Hematopoietic multipotent progenitor cell treated with erythropoietin and hydrocortisone succinate and interleukin-3 and kit ligand, for 6 days (in vitro differentiated cells): ENCODE results near the gene DIO2.
A peak's percentile ranks its signal among the peaks of the same experiment; 100 is the strongest.

ENCODE experiments used
- DNase-seq: peaks from one replicate; pipeline ENCODE4 v3.0.0-alpha.2; 2015

The DIO2 gene

DNA sequence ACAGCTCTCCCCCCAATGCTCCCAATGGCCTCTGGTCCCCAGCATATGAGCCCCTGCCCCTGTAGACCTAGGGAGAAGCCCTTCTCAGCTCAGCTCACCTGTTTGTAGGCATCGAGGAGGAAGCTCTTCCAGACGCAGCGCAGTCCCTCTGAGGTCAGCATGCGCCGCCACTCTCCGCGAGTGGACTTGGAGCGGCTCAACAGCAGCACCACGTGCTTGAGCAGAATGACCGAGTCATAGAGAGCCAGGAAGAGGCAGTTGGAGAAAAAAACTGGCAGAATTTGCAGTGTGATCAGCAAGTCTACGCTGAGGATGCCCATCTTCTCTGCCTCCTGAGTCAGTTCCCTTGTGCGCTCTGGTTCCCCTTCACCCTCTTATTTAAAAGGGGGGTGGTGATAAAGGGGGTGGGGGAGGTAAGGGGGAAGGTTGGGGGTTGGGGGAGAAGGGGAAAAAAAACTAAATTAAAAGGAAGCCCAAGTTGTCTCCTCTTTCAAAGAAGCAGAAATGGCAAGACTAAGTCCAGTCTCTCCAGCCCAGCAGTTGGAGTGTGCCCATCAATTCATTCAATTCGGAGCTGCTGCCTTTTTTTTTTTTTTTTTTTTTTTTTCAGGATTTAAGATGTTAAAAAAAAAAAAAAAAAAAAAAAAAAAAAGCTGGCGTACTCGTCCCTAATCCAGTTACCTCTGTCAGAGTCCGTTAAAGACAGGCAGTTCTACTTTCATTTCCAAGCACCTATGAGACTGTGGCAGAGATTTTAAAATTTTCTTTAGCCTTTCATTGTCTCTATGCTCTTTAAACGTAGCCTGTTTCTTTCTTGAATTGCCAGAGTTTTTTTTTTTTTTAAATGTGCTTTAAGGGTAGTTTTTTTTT, at the start of gene DIO2:
TSS of gene DIO2 (minus strand) at position 352 of the 870 bp plus-strand sequence. CDS start at position 320, 32 bp downstream.
- DNase-seq, result no peak

DNA sequence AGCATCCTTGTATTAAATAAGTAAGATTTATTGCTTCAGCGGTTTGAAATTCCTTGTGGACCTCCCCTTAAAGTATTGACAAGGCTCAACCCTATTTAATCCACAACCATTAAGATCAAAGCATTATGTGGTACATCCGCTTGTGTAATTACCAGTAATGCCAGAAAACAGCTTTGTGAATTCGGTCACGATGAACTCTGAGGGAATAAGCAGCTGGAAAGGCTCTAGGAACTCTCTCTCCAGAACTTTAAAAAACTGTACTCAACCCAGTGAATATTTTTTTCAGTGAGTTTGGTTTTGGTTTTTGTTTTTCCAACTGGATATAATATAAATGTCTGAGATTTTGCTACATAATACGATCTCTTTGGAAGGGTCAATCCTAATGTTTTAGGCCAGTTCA, 49.3 kb upstream of the DIO2 start:
- DNase-seq, result no peak

DNA sequence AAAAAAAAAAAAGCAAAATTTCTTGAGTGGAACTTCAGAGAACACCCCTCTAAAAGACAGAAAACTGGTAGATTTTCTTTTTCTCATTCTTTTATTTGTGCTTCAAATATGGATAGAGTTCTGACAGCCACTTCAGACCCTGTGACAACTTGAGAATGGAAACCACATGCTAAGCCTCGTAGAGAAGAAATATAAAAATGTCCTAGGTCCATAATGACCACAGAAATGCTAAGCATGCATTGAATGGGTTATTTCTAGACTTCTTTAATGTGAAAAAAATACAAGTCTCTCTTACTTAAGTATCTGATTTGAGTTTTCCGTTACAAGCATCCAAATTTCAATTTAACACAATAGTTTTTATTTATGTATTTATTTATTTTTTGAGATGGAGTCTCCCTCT, 28.3 kb upstream of the DIO2 start:
- no peak for DNase-seq

DNA sequence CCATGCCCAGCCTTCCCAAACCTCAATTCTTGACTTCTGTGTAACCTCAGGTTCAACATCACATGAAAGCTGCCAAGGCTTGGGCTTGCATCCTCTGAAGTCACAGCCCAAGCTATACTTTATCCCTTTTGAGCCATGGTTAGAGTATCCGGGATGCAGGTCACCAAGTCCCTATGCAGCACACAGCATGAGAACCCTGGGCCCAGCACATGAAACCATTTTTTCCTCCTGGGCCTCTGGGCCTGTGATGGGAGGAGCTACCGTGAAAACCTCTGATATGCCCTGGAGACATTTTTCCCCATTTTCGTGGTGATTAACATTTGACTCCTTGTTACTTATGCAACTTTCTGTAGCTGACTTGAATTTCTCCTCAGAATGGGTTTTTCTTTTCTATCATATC, 25.8 kb upstream of the DIO2 start:
- no peak for DNase-seq

GRCh38 chr14:80233470-80234089, 22.3 kb upstream of the DIO2 start:
- DNase-seq, result no peak

DNA sequence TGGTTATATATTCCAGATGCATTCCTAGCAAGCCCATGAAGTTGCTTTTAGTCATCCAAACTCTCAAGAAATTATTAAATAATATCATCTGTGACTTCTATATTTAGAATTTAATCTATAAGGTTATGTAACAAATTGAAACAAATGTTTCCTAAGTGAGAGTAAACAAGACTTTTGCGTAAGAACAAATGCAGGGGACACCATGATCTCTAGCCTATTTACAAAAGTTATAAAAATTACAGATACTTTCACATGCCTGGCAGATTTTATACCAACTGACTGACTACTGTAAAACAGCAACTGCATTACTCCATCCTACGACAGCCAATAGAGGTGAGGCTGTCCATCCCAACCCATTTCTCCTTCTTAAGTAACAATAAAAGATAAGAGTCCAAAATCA, 20.4 kb upstream of the DIO2 start:
- DNase-seq, result no peak

GRCh38 chr14:80223696-80224465, 12.6 kb upstream of the DIO2 start:
- DNase-seq, result no peak

GRCh38 chr14:80216818-80217217, 5.5 kb upstream of the DIO2 start:
- DNase-seq, result no peak

DNA sequence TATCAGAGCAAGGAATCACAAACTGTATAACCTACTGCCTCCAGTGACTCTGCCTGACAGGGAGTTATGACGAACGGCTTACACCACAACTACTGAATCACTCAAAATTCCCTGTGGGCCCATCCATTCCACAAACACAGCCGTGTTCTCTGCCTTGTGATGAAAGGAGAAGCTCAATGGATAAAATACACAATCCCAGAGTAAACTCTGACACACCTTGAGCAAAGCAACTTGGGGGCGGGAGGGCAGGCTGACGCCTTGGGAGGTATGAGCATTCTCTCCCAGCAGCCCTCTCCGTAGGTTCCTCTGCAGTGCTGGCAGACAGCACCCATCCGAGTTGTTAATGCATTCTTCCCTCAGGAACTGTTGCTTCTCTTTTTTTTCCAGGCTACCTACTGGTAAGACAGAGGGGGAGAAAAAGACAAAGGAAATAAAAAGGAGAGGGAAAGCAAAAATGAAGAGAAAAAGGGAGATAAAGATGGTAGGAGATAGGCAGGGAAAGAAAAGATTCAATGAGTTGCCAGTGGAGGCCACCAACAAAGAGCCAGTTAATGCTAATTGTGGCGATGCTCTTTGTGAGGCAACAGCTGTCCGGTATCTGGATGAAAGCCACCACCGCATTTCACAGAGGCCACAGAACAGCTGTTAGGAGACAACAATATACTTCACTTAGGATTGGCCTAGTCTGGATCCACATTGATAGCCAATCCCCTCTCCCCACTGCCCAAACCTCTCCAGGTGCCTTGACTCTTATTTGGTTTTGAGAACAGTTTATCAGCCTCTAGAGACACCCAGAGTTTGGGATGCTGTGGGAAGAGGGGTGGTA, 4.7 kb upstream of the DIO2 start:
- DNase-seq, result no peak

DNA sequence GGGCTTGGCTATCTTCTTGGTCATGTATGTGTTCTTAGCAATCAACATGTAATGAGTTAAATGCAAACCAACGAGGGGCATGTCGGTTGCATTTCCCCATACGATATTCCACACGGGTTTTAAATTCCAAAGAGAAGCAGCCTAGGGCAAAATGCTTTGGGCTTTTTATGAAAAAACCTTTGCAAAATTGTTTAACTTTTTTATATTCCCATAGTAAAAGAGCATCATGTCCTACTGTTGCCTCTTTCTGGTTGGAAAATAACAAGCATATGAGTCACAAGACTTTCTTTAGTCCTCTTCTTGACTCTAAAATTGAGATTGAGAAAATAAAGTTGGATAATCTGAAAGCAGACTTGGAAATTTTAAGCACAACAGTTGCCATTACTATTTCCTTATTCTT, 3.8 kb upstream of the DIO2 start:
- no peak for DNase-seq

GRCh38 chr14:80213602-80214001, 2.3 kb upstream of the DIO2 start:
- DNase-seq, result peak; percentile 72

- peak; percentile 5 for DNase-seq
These were observed 706 bp upstream of the DIO2 start for GRCh38 chr14:80212023-80212397.

- DNase-seq, result no peak
These were observed 2.8 kb downstream of the DIO2 start for GRCh38 chr14:80208461-80208860.

GRCh38 chr14:80206351-80207080, 4.8 kb downstream of the DIO2 start:
- no peak for DNase-seq

- DNase-seq, result peak; percentile 36
These were observed 8.3 kb downstream of the DIO2 start for GRCh38 chr14:80202888-80203562.

- no peak for DNase-seq
These were observed 11.2 kb downstream of the DIO2 start for GRCh38 chr14:80200093-80200492.

- DNase-seq, result no peak
These were observed 22.7 kb downstream of the DIO2 start for GRCh38 chr14:80188571-80188970.

DNA sequence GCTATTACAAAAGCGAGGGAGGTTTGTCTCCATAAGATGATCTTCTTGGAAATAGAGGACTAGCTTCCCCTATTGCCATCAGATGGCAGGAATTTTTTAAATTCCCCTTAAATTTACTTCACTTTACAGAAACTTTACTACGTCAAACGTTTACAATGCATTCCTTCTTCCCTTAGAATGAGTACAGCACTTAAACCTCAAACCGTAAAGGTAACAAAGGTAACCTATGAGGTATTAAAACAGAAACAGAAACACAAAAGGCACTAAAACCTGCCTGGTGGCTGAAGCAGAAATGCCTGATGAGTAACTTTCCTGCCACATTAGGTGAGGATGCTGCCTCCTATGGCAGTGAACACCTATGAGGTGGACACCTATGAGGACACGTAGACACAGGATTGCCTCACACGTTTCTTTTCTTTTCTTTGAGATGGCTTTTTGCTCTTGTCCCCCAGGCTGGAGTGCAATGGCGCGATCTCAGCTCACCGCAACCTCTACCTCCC, 25.0 kb downstream of the DIO2 start:
- no peak for DNase-seq

GRCh38 chr14:80176893-80177292, 34.4 kb downstream of the DIO2 start:
- no peak for DNase-seq

- no peak for DNase-seq
These were observed 38.8 kb downstream of the DIO2 start for GRCh38 chr14:80172375-80173051.
